ENCODE data around the gene IL9.

IL9 gene

DNA sequence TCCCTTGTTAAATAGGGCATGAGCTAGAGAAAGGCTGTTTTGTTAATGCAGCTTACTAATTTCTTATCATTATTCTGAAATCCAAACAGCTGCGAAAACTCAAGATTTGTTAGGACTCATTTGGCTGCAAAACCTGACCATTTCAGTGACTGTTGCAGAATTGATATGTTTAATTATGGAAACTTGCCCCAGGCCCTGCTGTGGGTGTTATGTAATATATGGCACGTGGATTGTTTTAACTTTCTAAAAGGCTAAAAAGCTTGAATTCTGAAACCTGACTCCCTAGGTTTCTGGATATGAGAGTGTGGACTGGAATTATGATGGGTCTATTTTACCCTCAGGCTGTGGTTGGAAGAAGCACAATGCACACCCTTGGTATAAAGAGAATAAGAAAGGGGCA, 4.4 kb downstream of the IL9 start:
- TF ChIP-seq, protein P1, sequence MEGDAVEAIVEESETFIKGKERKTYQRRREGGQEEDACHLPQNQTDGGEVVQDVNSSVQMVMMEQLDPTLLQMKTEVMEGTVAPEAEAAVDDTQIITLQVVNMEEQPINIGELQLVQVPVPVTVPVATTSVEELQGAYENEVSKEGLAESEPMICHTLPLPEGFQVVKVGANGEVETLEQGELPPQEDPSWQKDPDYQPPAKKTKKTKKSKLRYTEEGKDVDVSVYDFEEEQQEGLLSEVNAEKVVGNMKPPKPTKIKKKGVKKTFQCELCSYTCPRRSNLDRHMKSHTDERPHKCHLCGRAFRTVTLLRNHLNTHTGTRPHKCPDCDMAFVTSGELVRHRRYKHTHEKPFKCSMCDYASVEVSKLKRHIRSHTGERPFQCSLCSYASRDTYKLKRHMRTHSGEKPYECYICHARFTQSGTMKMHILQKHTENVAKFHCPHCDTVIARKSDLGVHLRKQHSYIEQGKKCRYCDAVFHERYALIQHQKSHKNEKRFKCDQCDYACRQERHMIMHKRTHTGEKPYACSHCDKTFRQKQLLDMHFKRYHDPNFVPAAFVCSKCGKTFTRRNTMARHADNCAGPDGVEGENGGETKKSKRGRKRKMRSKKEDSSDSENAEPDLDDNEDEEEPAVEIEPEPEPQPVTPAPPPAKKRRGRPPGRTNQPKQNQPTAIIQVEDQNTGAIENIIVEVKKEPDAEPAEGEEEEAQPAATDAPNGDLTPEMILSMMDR (IDR thresholded peaks at IDR 0.05; ENCODE audit: low read depth, low read length): no peak
- Histone ChIP-seq H3K36me3 (no peaks in the 10 kb centered on the region), H3K27me3 (ENCODE audit: insufficient read depth, low read depth, severe bottlenecking) (peaks cover 5% of the 10 kb centered on the region), H3K9me3 (ENCODE audit: severe bottlenecking) (no peaks in the 10 kb centered on the region), H3K27ac (no peak overlapping the region), H3K4me3 (ENCODE audit: low read depth, low read length) (no peak overlapping the region)
- no peak for DNase-seq

DNA sequence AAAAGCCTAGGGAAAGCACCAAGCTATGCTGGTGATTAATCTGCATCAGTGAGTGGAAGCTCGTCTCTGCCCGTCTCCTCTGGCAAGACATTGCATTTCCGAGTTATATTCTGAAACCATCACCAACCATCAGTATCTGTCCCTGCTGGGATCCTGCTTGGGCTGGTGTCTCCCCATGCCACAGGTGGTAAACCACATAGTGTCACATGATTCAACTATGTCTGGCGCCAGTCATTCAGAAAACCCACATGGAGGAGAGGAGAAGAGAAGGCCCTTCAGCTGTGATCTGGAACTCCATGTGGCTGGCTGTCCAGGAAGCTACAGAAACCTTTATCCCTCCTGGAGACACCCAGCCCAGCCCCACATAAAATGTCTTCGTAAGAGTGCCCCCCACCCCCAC, 4.8 kb downstream of the IL9 start:
- Histone ChIP-seq H3K9me3 (ENCODE audit: severe bottlenecking) (no peaks in the 10 kb centered on the region), H3K4me3 (ENCODE audit: low read depth, low read length) (no peak overlapping the region), H3K36me3 (no peaks in the 10 kb centered on the region), H3K27ac (no peak overlapping the region), H3K27me3 (ENCODE audit: insufficient read depth, low read depth, severe bottlenecking) (peaks cover 5% of the 10 kb centered on the region)
- DNase-seq: no peak
- TF ChIP-seq, protein P1 (IDR thresholded peaks at IDR 0.05; ENCODE audit: low read depth, low read length): no peak

DNA sequence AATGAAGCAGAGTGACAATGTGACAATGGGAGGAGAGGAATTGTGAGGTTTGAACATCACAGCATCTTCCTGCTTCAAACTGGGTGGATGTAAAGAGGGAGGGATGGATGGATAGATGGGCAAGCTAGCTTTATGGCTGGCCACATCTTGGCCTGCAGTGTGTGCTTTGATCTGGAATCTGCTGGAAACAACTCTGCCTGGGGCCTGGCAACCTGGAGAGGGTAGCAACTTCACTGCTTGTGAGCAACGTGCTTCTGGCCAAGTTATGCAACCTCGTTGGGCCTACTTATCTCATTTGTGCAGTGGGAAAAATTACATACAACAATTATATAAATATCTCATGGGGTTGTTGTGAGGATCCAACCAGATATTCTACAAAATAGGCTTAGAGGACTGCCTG, 5.3 kb downstream of the IL9 start:
- Histone ChIP-seq H3K36me3 (no peaks in the 10 kb centered on the region), H3K27me3 (ENCODE audit: insufficient read depth, low read depth, severe bottlenecking) (peaks cover 5% of the 10 kb centered on the region), H3K4me3 (ENCODE audit: low read depth, low read length) (no peak overlapping the region), H3K9me3 (ENCODE audit: severe bottlenecking) (no peaks in the 10 kb centered on the region), H3K27ac (no peak overlapping the region)
- no peak for DNase-seq
- TF ChIP-seq, protein P1 (IDR thresholded peaks at IDR 0.05; ENCODE audit: low read depth, low read length): no peak

DNA sequence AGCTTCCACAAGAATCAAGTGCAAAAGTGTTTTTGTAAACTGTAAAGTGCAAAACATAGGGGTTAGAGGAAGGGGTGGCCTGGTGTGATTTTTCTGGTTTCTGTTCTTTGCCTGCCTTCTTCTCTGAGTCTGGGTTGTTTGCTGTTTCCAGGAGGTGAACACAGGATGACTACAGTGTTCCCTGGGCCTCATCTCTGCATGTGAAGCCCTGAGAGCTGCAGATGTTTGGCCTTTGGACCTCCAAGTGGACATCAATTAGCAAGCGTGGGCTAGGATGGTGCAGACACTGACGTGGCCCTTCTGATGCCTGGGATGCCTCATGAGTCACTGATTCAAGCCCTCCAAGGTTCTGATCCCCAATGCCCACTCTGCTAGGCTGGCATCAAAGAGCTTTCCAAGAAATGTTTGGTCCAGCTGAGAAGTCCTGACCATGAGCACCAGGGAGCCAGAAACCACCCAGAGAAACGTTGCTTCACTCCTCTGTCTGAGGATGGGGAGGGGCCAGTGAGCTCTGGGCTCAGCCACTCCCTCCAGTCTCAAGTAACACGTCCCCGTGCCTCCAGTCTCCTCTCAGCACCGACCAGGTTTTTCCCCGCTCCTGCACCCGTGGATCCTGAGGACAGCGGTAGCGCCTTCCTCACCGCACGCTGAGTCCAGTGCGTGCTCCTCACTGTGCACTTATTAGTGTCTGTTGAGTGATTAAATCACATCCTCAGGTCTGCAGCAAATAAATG, 7.6 kb downstream of the IL9 start:
- no peaks in the 10 kb centered on the region for H3K9me3 ChIP-seq (ENCODE audit: severe bottlenecking)
- H3K4me3 ChIP-seq (ENCODE audit: low read depth, low read length): no peak overlapping the region
- DNase-seq: peak; percentile 21
- H3K27ac ChIP-seq: no peak overlapping the region
- TF ChIP-seq, protein P1 (IDR thresholded peaks at IDR 0.05; ENCODE audit: low read depth, low read length): no peak
- peaks cover 4% of the 10 kb centered on the region for H3K27me3 ChIP-seq (ENCODE audit: insufficient read depth, low read depth, severe bottlenecking)
- H3K36me3 ChIP-seq: no peaks in the 10 kb centered on the region

DNA sequence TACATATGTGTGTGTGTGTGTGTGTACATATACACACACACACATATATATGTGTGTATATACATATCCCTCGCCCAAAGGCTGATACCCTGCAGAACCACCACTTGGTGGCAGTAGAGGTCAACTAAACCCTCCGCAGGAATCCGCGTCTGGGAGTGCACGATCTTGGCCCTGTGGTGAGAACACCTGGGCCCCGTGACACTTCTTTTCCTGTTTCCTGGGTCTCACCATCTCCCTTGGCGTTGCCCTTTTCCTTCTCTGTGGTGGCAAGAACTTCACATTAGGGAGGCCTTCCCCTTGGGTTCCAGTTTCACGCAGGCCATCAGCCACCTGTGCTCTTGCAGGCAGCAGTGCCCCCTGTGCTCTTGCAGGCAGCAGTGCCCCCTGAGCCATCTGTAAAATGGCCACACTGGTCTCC, 8.2 kb downstream of the IL9 start:
- TF ChIP-seq, protein P1 (IDR thresholded peaks at IDR 0.05; ENCODE audit: low read depth, low read length): peak; percentile 68
- Histone ChIP-seq H3K27ac (no peak overlapping the region), H3K36me3 (no peaks in the 10 kb centered on the region)

DNA sequence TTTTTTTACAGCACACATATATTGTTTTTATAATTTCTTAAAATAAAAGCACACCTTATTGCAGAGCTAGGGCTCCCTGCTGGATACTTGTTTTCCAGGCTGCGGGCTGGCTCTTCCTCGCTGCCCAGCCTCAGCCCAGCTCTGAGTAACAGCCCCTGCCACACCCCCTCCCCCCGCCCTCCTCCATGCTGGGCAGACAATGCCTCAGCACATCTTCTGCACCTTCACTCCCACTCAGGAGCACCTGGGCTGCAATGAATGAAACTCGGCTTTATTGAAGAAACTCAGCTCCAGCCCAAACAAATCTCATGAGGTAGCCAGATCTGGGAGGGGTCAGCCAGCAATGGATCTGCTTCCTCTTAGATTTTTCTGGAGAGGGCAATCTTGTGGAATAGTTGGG, 9.5 kb downstream of the IL9 start:
- no peaks in the 10 kb centered on the region for H3K9me3 ChIP-seq (ENCODE audit: severe bottlenecking)
- no peak overlapping the region for H3K4me3 ChIP-seq (ENCODE audit: low read depth, low read length)
- no peak for DNase-seq
- no peaks in the 10 kb centered on the region for H3K36me3 ChIP-seq
- H3K27me3 ChIP-seq (ENCODE audit: insufficient read depth, low read depth, severe bottlenecking): peaks cover 7% of the 10 kb centered on the region
- TF ChIP-seq, protein P1 (IDR thresholded peaks at IDR 0.05; ENCODE audit: low read depth, low read length): no peak
- no peak overlapping the region for H3K27ac ChIP-seq

More for the DNA sequence above, 8.2 kb downstream of the IL9 start:
- DNase-seq: peak; percentile 71
- no peaks in the 10 kb centered on the region for H3K9me3 ChIP-seq (ENCODE audit: severe bottlenecking)
- H3K27me3 ChIP-seq (ENCODE audit: insufficient read depth, low read depth, severe bottlenecking): peaks cover 7% of the 10 kb centered on the region
- no peak overlapping the region for H3K4me3 ChIP-seq (ENCODE audit: low read depth, low read length)

All from WERI-Rb-1 (cell line).